ENCODE data around the gene AEN.

AEN gene

GRCh38 chr15:88651136-88651732 lies 30.1 kb downstream of the AEN start:
- no peak for DNase-seq

DNA sequence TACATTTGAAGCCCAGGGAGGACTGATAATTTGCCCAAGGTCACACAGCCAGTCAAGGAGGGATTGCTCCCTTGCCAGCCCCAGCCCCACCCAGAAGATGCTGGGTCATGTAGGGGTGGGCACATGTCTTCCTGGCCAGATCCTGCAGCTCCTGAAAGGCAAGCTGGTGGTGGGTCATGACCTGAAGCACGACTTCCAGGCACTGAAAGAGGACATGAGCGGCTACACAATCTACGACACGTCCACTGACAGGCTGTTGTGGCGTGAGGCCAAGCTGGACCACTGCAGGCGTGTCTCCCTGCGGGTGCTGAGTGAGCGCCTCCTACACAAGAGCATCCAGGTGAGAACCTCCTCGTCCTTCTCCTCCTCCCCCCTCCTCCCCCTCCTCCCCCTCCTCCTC lies 30.8 kb downstream of the AEN start:
- DNase-seq = no peak

DNA sequence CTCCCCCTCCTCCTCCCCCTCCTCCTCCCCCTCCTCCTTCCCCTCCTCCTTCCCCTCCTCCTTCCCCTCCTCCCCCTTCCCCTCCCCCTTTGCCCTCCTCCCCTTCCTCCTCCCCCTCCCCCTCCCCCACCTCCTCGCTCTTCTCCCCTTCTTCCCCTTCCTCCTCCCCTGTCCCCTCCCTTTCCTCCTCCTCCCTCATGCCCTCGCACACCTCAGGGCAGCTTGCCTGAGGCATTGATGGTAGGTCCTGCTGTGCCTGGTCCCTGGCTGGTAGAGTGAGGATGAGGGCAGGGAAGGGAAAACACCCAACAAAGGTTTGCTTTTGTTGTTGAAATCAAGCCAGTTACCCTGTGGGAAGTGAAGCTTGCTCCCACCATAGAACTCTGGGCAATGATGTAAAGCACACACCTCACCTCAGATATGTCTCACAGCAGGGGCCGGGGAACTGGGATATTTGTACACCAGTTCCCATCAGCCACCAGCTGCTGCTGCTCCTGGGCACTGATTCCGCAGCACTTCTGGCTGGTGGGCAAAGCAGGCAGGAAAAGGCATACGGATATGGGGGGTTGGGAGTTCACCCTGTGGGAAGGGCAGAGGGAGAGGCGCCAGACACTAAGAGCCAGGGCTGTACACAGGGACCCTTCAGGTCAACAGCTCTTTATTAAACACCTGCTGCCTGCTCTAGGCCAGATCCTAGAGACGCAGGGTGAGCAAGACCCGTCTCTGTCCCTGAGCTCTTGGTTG lies 31.5 kb downstream of the AEN start:
- DNase-seq = no peak

DNA sequence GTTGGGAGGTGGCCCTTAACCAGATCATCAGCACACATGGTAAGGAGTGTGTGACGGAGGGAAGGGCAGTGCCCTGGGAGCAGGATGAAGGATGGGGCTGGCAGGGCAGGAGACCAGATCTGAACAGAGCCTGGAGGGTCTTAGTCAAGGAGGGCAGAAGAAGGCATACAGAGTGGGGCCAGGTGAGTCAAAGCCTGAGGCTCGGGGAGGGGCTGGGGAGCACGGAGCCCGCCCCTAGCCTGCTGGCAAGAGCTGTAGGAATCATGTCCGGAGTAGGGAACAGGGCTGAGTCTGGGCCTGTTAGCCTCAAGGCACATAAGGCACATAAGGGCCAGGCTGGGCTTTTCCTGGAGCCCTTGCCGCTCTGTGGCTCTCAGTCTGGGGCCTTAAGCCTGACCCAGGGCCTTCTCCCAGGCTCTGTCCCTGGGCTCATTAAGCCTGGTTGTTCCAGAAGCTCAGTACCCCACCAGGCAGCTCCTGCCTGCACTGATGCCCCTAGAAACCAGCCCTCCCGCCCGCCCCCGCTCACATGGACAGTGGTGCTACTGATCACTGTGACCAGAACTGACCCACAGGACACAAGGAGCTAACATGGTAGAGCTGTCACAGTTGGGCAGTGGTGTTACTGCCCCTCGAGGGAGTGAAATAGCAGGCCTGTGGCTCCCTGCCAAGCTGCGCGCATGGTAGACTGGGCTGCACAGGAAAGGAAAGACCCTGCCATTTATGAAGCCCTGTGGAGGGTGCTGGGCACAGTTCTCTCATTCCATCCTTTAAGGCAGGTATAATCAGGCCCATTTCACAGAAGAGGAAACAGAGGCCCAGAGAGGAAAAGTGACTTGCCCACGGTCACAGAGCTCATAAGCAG lies 32.3 kb downstream of the AEN start:
- no peak for DNase-seq

- DNase-seq = no peak
Measured at GRCh38 chr15:88654430-88655102, 33.4 kb downstream of the AEN start.

DNA sequence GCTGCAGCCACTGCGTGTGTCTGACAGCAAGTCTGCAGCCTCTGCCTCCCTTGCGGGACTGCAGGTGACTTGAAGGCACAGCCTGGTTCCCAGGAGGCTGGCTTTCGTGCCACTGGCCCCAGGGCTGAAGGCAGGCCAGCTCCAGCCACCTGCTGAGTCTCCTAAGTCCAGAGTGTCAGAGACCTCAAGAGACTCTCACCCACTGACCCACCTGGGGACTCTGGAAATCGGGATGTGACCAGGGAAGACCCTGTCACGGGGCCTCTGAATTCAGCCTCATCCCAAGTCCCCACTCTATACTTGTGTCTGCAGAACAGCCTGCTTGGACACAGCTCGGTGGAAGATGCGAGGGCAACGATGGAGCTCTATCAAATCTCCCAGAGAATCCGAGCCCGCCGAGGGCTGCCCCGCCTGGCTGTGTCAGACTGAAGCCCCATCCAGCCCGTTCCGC lies 34.0 kb downstream of the AEN start:
- DNase-seq = no peak

DNA sequence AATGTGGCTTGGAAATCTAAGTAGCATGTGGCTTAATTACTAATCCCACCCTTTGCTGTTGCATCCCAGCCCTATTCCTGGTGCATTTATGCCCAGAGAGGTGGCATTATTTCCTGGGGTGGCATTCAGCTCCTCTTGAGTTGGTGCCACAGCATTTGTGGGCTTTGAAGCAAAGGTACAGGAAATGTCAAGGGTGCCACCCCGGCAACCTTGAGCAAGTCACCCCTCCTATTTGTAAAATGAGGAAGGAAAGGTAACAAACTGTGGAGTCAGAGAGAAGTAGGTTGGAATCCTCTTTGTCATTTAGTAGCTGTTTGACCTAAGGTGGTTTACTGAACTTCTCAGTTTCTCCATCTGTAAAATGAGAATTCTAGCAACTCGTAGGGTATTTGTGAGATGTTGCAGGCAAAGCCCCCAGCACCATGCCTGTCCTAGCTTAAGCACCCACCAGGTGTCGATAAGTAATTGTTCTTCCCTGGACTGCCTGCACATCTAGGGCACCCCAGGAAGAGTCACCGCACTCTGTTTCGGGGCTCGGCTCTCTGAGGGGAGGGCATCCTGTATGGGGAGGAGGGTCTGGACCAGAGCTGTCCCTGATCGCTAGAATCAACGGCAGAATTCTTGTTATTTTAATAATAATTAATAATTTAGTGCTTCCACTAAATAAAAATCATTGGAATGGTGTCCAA lies 34.8 kb downstream of the AEN start:
- no peak for DNase-seq

DNA sequence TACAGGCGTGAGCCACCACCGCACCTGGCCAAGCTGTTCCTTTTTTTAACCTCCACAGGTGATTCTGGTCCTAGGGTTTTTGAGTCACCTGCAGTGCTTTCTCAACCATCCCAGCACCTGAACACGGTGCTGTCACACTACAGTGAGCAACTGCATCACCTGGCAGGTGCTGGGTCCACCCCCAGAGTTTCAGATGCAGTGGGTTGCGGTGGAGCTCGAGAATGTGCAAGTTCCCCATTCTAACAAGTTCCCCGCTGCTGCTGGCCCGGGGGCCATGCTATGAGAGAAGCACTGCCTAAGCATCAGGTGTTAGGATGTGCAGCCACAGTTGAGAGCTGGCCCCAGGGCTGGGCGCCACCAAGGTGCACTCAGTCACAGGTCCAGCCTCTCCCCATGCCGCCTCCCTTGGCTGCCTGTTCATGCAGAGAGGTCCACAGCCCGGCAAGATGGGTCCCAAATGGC lies 35.7 kb downstream of the AEN start:
- DNase-seq = no peak

DNA sequence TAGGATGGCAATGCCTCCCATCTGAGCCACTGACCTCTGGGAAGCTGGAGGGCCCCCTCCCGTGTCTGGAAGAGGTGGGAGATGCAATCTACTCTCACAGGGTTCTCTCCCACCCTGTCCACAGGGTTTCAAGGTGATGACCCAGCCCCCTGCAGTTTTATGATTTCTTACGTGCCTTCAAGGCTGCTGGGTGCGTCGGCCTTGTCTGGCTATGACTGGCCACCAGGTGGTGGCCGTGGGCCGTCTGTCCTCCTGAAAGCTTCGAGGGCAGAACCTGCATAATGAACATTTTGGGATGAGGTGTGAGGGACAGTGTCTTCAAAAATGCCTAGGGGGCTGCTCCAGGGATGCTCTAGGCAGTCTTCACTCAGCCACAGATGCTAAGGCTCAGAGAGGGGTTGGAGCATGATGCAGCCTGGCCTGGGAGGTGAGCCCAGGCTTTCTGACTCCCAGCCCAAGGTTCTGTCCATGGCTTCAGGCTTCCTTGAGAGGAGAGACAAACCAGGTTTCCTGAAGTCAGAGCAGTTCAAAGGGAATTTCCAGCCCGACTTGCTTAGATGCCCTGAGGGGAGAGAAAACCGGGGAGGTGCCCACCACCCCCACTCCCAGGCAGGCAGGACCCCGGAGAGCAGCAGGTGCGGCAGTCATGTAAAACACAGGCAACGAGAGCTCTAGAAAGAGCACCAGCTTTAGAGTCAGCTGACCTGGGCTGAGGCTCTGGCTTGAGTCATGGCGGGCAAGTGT lies 36.4 kb downstream of the AEN start:
- no peak for DNase-seq

GRCh38 chr15:88658070-88658965 lies 37.2 kb downstream of the AEN start:
- no peak for DNase-seq

GRCh38 chr15:88658972-88659931 lies 38.1 kb downstream of the AEN start:
- DNase-seq = no peak

DNA sequence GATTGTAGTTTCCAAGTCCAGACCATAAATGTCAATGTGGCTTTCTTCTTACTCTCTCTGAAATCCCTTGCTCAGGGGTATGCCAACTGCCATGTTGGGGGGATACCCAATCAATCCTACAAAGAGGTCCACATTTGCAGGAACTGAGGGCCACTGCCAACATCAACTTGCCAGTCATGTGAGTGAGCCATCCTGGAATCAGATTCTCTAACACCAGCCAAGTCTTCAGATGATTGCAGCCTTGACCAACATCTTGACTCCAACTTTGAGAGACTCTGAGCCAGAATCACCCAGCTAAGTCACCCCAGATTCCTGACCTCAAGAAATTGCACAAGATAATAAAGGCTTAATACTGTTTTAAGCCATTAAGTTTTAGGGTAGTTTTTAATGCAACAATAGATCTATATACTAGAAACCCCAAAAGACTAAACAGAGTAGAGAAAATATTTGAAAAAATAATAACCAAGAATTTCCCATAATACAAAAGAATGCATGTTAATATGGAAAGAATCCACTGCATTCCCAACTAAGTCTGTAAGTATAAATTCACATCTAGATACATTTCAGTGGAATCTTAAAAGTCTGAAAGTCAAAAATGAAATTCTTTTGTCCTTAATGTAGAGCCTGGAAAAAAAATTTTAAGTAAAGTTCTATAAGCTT lies 40.0 kb downstream of the AEN start:
- DNase-seq = no peak

GRCh38 chr15:88661761-88662556 lies 40.8 kb downstream of the AEN start:
- DNase-seq = no peak

DNA sequence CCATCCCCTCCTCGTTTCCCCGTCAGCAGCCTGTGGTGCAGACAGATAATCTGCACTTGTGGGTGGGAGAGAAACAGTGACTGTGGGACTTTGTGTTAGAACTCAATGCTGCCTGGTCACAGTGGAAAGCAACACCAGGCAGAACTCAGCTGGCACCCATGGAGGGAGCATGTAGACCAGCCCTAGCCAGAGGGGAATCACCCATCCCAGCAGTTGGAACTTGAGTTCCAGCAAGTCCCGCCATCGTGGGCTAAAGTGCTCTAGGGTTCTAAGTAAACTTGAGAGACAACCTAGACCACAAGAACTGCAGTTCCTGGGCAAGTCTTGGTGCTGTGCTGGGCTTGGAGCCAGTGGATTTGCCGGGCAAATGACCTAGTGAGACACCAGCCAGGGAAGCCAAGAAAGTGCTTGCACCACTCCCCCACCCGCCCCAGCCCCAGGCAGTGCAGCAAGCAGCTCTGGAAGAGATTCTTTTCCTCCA lies 42.0 kb downstream of the AEN start:
- no peak for DNase-seq

DNA sequence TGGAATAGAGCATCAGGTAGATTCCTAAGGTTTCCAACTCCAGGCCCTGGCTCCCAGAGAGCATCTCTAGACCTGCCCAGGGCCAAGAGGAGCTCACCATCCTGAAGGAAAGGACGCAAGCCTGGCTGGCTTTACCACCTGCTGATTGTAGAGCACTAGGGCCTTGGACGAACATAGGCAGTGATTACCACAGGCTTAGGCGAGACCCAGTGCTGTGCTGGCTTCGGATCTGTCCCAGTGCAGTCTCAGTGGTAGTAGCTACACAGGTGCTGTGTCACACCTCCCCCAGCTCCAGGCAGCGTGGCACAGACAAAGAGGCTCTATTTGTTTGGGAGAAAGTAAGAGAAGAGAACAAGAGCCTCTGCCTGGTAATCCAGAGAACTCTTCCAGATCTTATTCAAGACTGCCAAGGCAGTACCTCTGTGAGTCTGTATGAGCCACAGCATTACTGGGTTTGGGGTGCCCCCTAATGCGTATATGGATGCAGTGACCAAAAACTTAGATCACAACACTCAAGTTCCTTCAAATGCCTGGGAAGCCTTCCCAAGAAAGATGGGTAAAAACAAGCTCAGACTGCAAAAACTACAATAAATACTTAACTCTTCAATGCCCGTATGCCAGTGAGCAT lies 43.1 kb downstream of the AEN start:
- peak; percentile 44 for DNase-seq

DNA sequence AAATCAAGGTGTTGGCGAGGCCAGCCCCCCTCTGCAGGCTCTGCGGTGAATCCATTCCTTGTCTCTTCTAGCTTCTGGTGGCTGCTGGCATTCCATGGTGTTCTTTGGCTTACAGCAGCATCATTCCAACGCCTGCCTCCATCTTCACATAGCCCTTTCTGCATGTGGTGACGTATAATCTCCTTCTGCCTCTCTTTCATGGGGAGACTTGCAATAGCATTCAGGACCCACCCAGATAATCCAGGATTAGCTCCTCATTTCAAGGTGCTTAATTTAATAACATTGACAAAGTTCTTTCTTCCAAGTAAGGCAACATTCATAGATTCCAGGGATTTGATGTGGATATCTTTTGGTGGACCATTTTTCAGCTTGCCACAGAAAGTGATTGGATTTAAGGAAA lies 53.5 kb downstream of the AEN start:
- no peak for DNase-seq

- no peak for DNase-seq
Measured at GRCh38 chr15:88678755-88679154, 57.6 kb downstream of the AEN start.

Measured in effector CD4-positive, alpha-beta T cell (primary cell).